Stimulated activated CD8-positive, alpha-beta memory T cell treated with anti-CD3 and anti-CD28 coated beads, Interleukin-2, amount 100 ng/mL, for 1 hour (primary cell): Measurements from ENCODE around the gene SOX4.
"Not testable (repeated sequence)": the region's sequence is repeated elsewhere in the genome, so short reads cannot be mapped to it uniquely, and the experiment has no call there.

Experiments used
- DNase-seq, 2 donors: peaks; one replicate each; pipeline ENCODE4 v3.0.0-alpha.2; 2020; ENCODE audit warnings: low read depth in 2 of 2

Gene SOX4

GRCh38 chr6:21593412-21593926, at the start of gene SOX4:
TSS of gene SOX4 (plus strand) at chr6:21593751. CDS start at chr6:21594535, 784 bp downstream.
- peak in 1 of 2 donors; percentile 34 for DNase-seq

- not testable (repeated sequence) for DNase-seq
Observed at GRCh38 chr6:21552286-21552685, 41.3 kb upstream of the SOX4 start.

- DNase-seq = no peak
Observed at GRCh38 chr6:21554286-21554685, 39.3 kb upstream of the SOX4 start.

GRCh38 chr6:21555197-21555596, 38.4 kb upstream of the SOX4 start:
- DNase-seq = no peak

- DNase-seq = no peak
Observed at GRCh38 chr6:21556511-21556910, 37.0 kb upstream of the SOX4 start.

- DNase-seq = no peak
Observed at GRCh38 chr6:21556968-21557721, 36.4 kb upstream of the SOX4 start.

DNA sequence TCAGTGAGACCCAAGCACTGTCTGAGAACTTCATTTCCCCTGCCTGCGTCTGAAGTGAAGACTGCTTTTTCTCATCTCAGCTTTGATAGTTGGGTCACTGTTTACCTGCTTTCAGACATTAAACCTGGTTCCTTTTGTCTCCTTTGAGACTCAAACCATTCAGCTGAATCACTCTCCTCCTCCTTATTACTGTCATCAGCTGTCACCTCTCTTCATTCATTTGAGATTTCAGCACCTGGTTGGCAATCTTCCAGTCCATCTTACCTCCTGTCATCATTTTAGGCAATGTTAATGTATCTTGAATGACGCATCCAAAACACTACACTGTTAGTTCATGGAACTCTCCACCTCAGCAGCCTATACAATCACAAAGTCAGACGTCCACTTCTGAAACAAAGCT, 34.3 kb upstream of the SOX4 start:
- no peak for DNase-seq

DNA sequence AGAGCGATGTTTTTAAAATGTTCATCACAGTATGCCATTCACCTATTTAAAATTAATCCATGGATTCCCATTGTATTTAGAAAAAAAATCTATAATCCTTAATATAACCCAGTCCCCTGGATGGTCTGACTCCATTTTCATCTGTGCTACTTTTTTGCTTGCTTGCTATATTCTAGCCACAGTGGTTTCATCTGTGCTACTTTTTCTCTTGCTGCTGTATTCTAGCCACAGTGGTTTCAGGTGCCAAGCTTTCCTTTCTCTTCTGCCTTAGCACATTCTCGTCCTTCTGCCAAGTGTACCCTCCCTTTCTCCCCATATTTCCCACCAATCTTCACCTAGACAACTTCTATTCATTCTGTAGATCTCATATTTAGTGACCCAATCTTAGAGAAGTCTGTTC, 33.3 kb upstream of the SOX4 start:
- no peak for DNase-seq

GRCh38 chr6:21565431-21565830, 28.1 kb upstream of the SOX4 start:
- no peak for DNase-seq

- no peak for DNase-seq
Observed at GRCh38 chr6:21578523-21578922, 15.0 kb upstream of the SOX4 start.

DNA sequence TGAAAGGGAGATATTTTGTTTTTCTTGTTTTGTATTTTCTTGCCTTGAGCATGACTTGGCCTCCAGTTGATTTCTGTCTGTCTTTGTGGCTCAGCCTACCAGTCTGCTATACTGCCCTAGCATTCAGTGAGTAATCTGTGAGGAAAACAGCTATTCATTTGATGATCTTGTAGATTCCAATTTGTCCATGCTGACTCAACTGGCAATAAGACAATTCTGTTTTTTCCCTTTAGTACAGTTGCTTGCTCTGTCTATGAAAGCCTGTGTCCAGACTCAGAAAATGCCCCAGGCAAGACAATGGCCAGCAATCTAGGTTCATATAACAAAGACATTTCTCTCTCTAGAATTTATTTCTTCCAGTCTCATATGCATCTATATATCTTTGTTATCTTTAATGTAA, 10.9 kb upstream of the SOX4 start:
- DNase-seq = no peak

DNA sequence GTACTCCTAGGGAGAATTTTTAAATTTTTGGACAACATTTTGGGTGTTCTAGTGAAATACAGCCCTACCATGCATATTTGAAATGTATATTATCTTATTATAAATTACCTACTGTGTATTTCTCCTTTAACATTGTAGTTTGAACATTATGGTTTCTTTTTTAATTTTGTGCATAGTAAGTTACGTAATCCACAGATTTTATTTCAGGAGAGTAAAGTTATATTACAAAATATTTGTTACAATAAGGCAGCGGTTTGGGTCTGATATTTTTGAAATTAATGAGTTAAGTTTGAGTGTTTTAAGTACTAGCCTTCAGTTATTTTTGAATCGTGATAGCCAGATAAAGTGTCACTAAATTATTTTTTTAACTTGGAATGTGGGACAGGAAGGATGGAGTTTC, 7.3 kb upstream of the SOX4 start:
- DNase-seq = no peak

- no peak for DNase-seq
Observed at GRCh38 chr6:21586740-21587178, 6.8 kb upstream of the SOX4 start.

DNA sequence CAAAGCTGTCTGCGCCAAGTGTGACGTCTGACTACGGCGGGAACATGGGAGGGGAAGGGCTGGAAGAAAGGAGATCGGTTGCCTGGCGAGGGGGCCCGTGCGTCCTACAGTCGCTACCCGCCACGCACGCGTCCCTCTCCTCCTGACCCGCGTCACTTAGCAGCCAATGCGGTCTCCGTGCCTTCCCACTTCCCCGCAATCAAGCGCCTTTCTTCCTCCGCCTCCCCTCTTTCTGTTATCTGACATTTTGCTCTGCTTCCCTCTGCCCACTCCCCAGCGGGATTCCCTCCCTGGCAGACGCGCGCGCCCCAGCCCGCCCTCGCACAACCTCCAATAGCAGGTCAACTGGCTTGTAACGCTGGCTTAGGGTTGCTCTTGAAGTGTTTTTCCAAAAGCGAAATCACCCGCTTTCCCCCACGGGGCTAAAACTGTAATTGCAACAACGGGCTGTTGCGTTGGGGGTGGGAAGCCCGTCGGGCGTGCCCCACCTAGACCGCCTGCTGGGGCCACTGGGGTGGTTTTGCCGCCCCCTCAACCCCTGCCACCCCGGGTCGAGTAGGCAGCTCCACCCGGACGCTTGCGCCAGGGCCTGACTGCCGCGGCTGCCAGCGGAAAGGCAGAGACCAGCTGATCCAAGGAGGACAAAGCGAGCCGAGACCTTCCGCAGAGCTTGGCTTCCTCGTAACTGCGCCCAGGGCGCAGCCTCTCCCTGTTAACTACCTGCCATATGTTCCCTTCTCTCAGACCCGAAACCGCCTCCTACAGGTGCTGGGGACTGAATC, 6.2 kb upstream of the SOX4 start:
- no peak for DNase-seq

GRCh38 chr6:21587961-21588480, 5.5 kb upstream of the SOX4 start:
- no peak for DNase-seq

- DNase-seq = no peak
Observed at GRCh38 chr6:21588481-21589351, 4.8 kb upstream of the SOX4 start.

GRCh38 chr6:21589352-21590345, 3.9 kb upstream of the SOX4 start:
- peak; percentile 48 to 62 for DNase-seq

GRCh38 chr6:21590346-21590745, 3.2 kb upstream of the SOX4 start:
- DNase-seq = no peak

- no peak for DNase-seq
Observed at GRCh38 chr6:21591446-21591845, 2.1 kb upstream of the SOX4 start.

GRCh38 chr6:21592953-21593352, 598 bp upstream of the SOX4 start:
- DNase-seq = no peak
